Effector memory CD4-positive, alpha-beta T cell (primary cell): ENCODE data around the gene PPP1R12A.

ENCODE experiments used
- DNase-seq, 3 donors: peaks; one replicate each; pipeline ENCODE4 v3.0.0-alpha.2; 2020
- H3K27ac ChIP-seq: 2 replicates; pipeline ENCODE4 v1.7.0; 2013; ENCODE audit warnings: mild to moderate bottlenecking, low read length, moderate library complexity; ENCODE audit not compliant: insufficient read depth, poor library complexity, severe bottlenecking
- H3K27me3 ChIP-seq: replicated peaks from 2 replicates; pipeline ENCODE4 v1.7.0; 2013; ENCODE audit warnings: mild to moderate bottlenecking, low read length; ENCODE audit not compliant: insufficient read depth, control insufficient read depth, poor library complexity, severe bottlenecking
- H3K36me3 ChIP-seq: 2 replicates; pipeline ENCODE4 v1.7.0; 2013; ENCODE audit warnings: mild to moderate bottlenecking, low read length, moderate library complexity; ENCODE audit not compliant: control insufficient read depth, insufficient read depth
- H3K4me1 ChIP-seq: 2 replicates; pipeline ENCODE4 v1.7.0; 2013; ENCODE audit warnings: low read length, mild to moderate bottlenecking; ENCODE audit not compliant: control insufficient read depth, insufficient read depth, poor library complexity, severe bottlenecking
- H3K4me3 ChIP-seq: 2 replicates; pipeline ENCODE4 v1.7.0; 2013; ENCODE audit warnings: low read length, low read depth, mild to moderate bottlenecking; ENCODE audit not compliant: insufficient read depth, poor library complexity, severe bottlenecking
- H3K9me3 ChIP-seq: 2 replicates; pipeline ENCODE4 v1.7.0; 2013; ENCODE audit warnings: mild to moderate bottlenecking, low read length, moderate library complexity; ENCODE audit not compliant: control insufficient read depth

PPP1R12A gene

GRCh38 chr12:79764641-79765040, 170.3 kb downstream of the PPP1R12A start:
- Histone ChIP-seq H3K27me3 (no peaks in the 10 kb centered on the region), H3K27ac (no peak overlapping the region), H3K4me3 (no peak overlapping the region), H3K9me3 (no peaks in the 10 kb centered on the region), H3K36me3 (no peaks in the 10 kb centered on the region), H3K4me1 (no peaks in the 10 kb centered on the region)
- no peak for DNase-seq

GRCh38 chr12:79763766-79764452, 171.0 kb downstream of the PPP1R12A start:
- Histone ChIP-seq H3K27ac (no peak overlapping the region), H3K27me3 (no peaks in the 10 kb centered on the region), H3K4me3 (no peak overlapping the region), H3K36me3 (no peaks in the 10 kb centered on the region), H3K9me3 (no peaks in the 10 kb centered on the region), H3K4me1 (no peaks in the 10 kb centered on the region)
- no peak for DNase-seq

GRCh38 chr12:79761341-79761740, 173.6 kb downstream of the PPP1R12A start:
- peaks cover 4% of the 10 kb centered on the region for H3K9me3 ChIP-seq
- no peaks in the 10 kb centered on the region for H3K27me3 ChIP-seq
- no peak overlapping the region for H3K4me3 ChIP-seq
- no peak for DNase-seq
- H3K4me1 ChIP-seq = no peaks in the 10 kb centered on the region
- H3K27ac ChIP-seq = no peak overlapping the region
- no peaks in the 10 kb centered on the region for H3K36me3 ChIP-seq

GRCh38 chr12:79747274-79747673, 187.6 kb downstream of the PPP1R12A start:
- no peaks in the 10 kb centered on the region for H3K36me3 ChIP-seq

GRCh38 chr12:79737875-79738718, 196.8 kb downstream of the PPP1R12A start:
- H3K4me1 ChIP-seq = no peaks in the 10 kb centered on the region
- H3K4me3 ChIP-seq = no peak overlapping the region
- no peaks in the 10 kb centered on the region for H3K27me3 ChIP-seq
- H3K9me3 ChIP-seq = no peaks in the 10 kb centered on the region
- no peak overlapping the region for H3K27ac ChIP-seq
- no peak for DNase-seq
- no peaks in the 10 kb centered on the region for H3K36me3 ChIP-seq

More at GRCh38 chr12:79747274-79747673, 187.6 kb downstream of the PPP1R12A start:
- Histone ChIP-seq H3K9me3 (no peaks in the 10 kb centered on the region), H3K27ac (no peak overlapping the region), H3K4me3 (no peak overlapping the region), H3K4me1 (no peaks in the 10 kb centered on the region), H3K27me3 (no peaks in the 10 kb centered on the region)
- no peak for DNase-seq

- no peak overlapping the region for H3K4me3 ChIP-seq
- no peak overlapping the region for H3K27ac ChIP-seq
- DNase-seq = no peak
- no peaks in the 10 kb centered on the region for H3K9me3 ChIP-seq
- no peaks in the 10 kb centered on the region for H3K4me1 ChIP-seq
- no peaks in the 10 kb centered on the region for H3K36me3 ChIP-seq
- no peaks in the 10 kb centered on the region for H3K27me3 ChIP-seq
Measured at GRCh38 chr12:79732638-79733037, 202.3 kb downstream of the PPP1R12A start.

GRCh38 chr12:79725987-79726386, 208.9 kb downstream of the PPP1R12A start:
- Histone ChIP-seq H3K27me3 (no peaks in the 10 kb centered on the region), H3K4me1 (no peaks in the 10 kb centered on the region), H3K36me3 (no peaks in the 10 kb centered on the region), H3K4me3 (no peak overlapping the region), H3K27ac (no peak overlapping the region), H3K9me3 (no peaks in the 10 kb centered on the region)
- no peak for DNase-seq
